Measurements from ENCODE around the gene MYO7A.

DNA sequence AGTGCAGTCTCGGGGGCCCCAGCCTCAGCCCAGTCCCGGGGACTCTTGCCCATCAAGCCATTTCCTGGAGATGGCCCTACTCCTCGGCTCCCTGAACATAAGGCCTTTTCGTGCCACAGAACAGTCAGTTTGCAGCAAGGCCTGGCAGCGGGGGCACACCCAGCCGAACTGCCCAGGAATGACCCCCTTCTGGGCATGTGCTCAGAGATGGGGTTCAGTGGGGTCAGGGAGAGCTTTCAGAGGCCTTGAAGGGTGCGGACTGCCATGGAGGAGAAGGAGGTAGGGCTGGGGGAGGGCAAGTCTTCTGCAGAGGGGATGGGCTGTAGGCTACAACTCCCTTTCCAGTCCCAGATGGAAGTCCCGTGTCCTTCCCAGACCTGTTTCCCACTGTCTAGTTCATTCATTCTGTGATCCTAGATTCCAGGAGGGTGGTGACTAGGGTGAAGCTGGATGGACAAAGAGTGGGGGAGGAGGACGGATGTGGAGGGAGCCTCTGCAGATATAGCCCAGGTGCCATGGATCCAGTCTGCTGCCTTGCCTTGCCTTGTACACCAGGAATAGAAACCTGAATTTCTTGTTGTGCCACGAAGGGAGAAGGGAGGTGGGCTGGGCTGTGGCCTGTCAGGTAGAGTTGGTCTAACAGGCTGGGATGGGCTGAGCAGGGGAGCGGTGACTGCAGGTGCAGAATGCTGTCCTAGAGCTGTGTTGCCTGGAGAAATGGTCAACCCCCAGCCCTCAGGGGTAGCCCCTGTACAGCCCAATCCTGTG is 39.6 kb upstream of the MYO7A start:
- TF ChIP-seq, protein P1, sequence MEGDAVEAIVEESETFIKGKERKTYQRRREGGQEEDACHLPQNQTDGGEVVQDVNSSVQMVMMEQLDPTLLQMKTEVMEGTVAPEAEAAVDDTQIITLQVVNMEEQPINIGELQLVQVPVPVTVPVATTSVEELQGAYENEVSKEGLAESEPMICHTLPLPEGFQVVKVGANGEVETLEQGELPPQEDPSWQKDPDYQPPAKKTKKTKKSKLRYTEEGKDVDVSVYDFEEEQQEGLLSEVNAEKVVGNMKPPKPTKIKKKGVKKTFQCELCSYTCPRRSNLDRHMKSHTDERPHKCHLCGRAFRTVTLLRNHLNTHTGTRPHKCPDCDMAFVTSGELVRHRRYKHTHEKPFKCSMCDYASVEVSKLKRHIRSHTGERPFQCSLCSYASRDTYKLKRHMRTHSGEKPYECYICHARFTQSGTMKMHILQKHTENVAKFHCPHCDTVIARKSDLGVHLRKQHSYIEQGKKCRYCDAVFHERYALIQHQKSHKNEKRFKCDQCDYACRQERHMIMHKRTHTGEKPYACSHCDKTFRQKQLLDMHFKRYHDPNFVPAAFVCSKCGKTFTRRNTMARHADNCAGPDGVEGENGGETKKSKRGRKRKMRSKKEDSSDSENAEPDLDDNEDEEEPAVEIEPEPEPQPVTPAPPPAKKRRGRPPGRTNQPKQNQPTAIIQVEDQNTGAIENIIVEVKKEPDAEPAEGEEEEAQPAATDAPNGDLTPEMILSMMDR (IDR thresholded peaks at IDR 0.05; ENCODE audit: control extremely low read depth in 1 of 3, insufficient read depth in 1 of 3, low read depth in 1 of 3, low read length in 3 of 3) = no peak
- TF ChIP-seq EGR1 (IDR thresholded peaks at IDR 0.05; ENCODE audit: borderline replicate concordance, low read depth, low read length) (no peak), BACH1 (IDR thresholded peaks at IDR 0.05; ENCODE audit: low read length) (no peak), POLR2A (IDR thresholded peaks at IDR 0.05; ENCODE audit: control extremely low read depth in 1 of 2, low read depth in 2 of 2, low read length in 2 of 2) (no peak), POLR2AphosphoS5 (IDR thresholded peaks at IDR 0.05; ENCODE audit: low read depth, low read length) (no peak), ASH2L (IDR thresholded peaks at IDR 0.05; ENCODE audit: low read length) (no peak), YY1 (IDR thresholded peaks at IDR 0.05; ENCODE audit: low read depth, low read length) (no peak)
